IPS-18c (cell line): ENCODE measurements around the gene ZNF714.
"Not testable (repeated sequence)": the region's sequence is repeated elsewhere in the genome, so short reads cannot be mapped to it uniquely, and the experiment has no call there.

Experiments used
- H3K4me3 ChIP-seq: 2 replicates; pipeline ENCODE4 v1.7.0; 2013; ENCODE audit warnings: low read depth, mild to moderate bottlenecking, low read length, moderate library complexity; ENCODE audit not compliant: insufficient read depth
- H3K9me3 ChIP-seq: one replicate; pipeline ENCODE4 v1.6.1; 2013; ENCODE audit warnings: mild to moderate bottlenecking, low read length, moderate library complexity; ENCODE audit not compliant: control insufficient read depth, insufficient read depth

The ZNF714 gene

DNA sequence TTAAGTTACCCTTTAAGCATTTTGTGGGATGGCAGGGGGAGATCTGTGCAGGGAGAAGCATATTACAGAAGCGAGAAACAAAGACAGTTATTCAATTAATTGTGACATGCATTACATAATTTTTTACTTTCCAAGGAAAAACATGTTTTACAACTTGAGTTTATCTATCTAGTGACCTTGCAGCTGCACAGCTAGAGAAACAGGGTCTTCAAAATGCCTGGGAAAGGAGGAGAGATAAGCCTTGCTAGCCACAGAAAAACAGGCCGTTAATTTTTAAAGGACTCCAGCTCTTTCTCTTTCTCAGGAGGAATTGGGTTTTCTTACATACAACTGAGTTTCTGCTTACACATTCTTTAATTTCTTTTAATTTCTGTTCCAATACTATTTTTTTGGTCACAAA, 45.0 kb downstream of the ZNF714 start:
- Histone ChIP-seq H3K9me3 (peaks cover 6% of the 10 kb centered on the region), H3K4me3 (no peak overlapping the region)

GRCh38 chr19:21127898-21128297, 45.9 kb downstream of the ZNF714 start:
- Histone ChIP-seq H3K4me3 (no peak overlapping the region), H3K9me3 (peaks cover 6% of the 10 kb centered on the region)

GRCh38 chr19:21128901-21129698, 47.1 kb downstream of the ZNF714 start:
- Histone ChIP-seq H3K9me3 (peaks cover 6% of the 10 kb centered on the region), H3K4me3 (no peak overlapping the region)

DNA sequence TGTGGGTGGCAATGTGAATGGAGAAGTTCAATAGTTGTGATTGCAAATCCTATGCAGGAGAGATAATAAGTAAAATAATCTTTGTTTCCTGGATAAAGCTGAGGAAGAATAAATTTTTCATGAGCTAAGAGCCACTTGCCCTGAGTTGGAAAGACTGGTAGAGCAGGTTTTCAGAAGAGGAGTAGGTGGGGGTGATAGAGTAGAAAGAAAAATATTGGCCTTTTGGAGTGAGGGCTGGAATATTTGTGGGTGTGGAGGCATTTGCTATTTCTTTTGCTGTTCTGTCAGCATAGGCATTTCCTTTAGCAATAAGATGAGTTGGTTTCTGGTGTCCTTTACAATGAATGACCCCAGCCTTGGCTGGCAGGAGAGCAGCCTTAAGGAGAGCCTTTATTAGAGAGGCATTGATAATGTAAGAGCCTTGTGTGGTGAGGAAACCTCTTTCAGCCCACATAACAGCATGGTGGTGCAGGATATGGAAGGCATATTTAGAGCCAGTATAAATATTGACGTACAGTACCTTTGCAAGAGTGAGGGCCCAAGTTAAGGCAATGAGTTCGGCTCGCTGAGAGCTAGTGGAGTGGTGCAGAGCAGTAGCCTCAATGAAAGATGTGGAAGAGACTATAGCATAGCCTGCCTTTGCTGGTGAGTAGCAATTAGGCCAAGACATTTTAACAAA, 48.2 kb downstream of the ZNF714 start:
- Histone ChIP-seq H3K4me3 (no peak overlapping the region), H3K9me3 (peaks cover 6% of the 10 kb centered on the region)

DNA sequence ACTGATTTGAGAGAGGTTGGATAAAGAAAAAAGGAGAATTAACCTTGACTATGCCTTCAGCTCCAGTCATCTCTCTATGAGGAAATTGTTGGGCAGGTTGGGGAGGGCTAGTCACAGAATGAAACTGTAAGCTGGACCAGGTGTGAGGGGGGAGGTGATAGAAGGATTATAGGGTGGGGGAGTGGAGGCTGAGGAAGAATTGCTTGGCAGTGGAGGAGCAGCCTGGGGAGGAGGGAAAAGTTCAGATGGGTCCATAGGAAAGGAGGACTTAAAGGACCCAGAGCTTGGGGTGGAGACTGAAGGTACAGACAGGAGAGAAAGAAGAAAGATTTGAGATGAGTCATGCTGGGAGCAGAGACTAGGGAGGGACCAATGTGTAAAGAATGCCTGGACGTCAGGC, 51.6 kb downstream of the ZNF714 start:
- peaks cover 6% of the 10 kb centered on the region for H3K9me3 ChIP-seq
- H3K4me3 ChIP-seq = no peak overlapping the region

- H3K4me3 ChIP-seq = no peak overlapping the region
- H3K9me3 ChIP-seq = peaks cover 6% of the 10 kb centered on the region
These were observed 52.9 kb downstream of the ZNF714 start for GRCh38 chr19:21134934-21135366.

- Histone ChIP-seq H3K9me3 (peaks cover 4% of the 10 kb centered on the region), H3K4me3 (no peak overlapping the region)
These were observed 53.4 kb downstream of the ZNF714 start for GRCh38 chr19:21135433-21135832.

GRCh38 chr19:21138130-21138529, 56.1 kb downstream of the ZNF714 start:
- no peaks in the 10 kb centered on the region for H3K9me3 ChIP-seq
- H3K4me3 ChIP-seq = no peak overlapping the region

DNA sequence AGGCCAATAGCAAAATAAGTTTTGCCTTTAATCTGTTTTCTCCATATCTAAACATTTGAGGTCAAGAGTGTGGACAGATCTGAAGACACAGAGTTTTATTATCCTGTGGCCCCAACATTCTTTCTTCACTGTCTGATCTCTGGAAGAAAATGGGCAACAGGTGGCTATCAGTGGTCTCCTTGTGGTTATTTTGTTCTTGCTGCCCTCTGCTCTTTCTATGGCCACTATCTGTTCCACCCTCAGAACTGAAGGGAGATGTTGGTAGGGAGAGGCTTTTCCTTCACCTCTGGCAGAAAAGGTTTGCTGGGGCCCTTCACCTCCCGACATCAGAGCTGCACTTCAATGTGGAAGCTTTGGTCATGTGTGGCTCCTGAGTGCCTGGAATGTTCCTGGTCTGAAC, 59.0 kb downstream of the ZNF714 start:
- H3K9me3 ChIP-seq, H3K4me3 ChIP-seq: not testable (repeated sequence)

DNA sequence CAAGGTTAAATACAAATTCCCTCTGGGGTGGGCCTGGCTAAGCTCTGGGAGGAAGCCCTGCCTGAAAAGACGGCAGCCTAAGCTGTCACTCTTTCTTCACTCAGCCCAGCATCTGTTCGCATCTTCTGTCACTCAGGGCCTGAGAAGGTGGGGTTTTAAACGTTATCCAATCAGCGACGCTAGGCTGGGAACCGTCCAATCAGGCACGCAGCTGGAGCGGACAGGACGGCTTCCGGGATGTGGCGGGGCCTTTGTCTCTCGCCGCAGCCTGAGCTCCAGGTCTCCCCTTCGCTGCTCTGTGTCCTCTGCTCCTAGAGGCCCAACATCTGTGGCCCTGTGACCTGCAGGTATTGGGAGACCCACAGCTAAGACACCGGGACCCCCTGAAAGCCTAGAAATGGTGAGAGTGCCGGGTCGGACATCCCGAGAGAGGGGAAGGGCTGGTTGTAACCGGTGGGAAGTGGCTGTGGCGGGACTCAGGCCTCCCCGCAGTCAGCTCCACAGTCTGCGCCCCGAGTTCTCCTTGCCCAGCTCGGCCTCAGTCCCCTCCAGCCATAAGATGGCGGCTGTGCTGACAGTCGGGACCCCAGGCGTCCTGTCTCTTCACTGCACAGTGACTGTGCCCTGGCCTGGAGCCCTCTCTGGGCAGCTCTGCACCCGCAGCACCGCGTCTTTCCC, 59.9 kb downstream of the ZNF714 start, which contains the start of gene ZNF431:
TSS of gene ZNF431 (plus strand) at position 254 of the 678 bp plus-strand sequence. CDS start at position 398, 144 bp downstream.
- H3K9me3 ChIP-seq = peaks cover 5% of the 10 kb centered on the region
- peak within 1 kb of the TSS; percentile 97 for H3K4me3 ChIP-seq

GRCh38 chr19:21143428-21143827, 61.4 kb downstream of the ZNF714 start:
- H3K4me3 ChIP-seq = no peak overlapping the region
- H3K9me3 ChIP-seq = peaks cover 8% of the 10 kb centered on the region

GRCh38 chr19:21143854-21144253, 61.9 kb downstream of the ZNF714 start:
- Histone ChIP-seq H3K9me3 (peaks cover 8% of the 10 kb centered on the region), H3K4me3 (no peak overlapping the region)

DNA sequence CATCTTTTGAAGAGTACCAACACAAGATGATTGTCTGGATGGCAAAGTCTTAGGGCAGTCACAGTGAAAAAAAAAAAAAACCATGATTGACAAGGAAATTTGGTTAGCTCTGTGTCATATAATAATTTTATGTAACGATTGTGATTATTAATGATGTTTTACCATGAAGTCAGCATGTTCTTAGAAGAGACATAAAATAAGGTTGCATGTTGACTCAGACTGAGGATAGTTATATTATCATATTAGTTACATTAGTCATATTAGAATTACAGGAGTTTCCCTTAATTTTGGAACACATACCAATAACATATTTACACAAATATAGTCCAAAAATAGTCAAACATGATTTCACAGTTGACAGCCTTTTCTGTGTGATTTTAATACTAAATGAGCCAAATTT, 65.5 kb downstream of the ZNF714 start:
- H3K9me3 ChIP-seq = peaks cover 8% of the 10 kb centered on the region
- H3K4me3 ChIP-seq = no peak overlapping the region

GRCh38 chr19:21148681-21149080, 66.7 kb downstream of the ZNF714 start:
- Histone ChIP-seq H3K4me3 (no peak overlapping the region), H3K9me3 (peaks cover 8% of the 10 kb centered on the region)

- H3K4me3 ChIP-seq = no peak overlapping the region
- peaks cover 8% of the 10 kb centered on the region for H3K9me3 ChIP-seq
These were observed 67.9 kb downstream of the ZNF714 start for GRCh38 chr19:21149877-21150276.

DNA sequence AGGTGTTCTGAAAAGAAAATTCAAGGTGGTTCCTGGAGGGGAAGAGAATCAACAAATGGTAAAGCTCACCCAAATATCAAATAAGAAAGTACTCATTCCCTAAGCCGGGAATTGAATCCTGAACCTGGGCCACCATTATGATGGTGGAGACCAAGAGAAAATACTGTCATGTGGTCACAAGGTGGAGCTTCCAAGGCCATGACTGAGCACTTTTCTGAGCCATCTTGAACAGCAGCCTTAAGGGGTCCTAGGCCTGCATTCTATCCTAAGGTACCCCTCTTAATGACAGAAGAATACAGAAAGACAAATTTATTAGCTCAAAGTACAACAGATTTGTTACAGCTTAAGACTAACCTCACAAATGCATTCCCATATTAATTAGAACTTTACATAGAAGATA, 69.5 kb downstream of the ZNF714 start:
- peaks cover 6% of the 10 kb centered on the region for H3K9me3 ChIP-seq

DNA sequence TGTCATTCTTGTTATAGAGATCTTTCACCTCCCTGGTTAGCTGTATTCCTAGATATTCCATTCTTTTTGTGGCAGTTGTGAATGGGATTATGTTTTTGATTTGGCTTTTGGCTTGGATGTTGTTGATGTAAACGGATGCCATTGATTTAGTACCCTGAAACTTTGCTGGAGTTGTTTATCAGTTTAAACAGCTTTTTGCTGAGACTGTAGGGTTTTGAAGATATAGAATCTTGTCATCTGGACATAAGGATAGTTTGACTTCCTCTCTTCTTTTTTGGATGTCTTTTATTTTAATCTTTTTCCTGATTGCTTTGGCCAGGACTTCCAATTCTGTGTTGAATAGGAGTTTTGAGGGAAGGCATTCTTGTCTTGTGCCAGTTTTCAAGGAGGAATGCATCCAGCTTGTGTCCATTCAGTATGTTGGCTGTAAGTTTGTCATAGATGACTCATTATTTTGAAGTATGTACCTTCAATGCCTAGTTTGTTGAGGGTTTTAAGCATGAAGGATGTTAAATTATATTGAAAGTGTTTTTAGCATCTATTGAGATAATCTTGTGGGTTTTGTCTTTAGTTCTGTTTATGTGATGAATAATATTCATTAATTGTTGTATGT, 76.6 kb downstream of the ZNF714 start:
- H3K9me3 ChIP-seq = peaks cover 2% of the 10 kb centered on the region
- H3K4me3 ChIP-seq = no peak overlapping the region

More for the DNA sequence above, 69.5 kb downstream of the ZNF714 start:
- H3K4me3 ChIP-seq = no peak overlapping the region
